GM12878 (cell line): ENCODE data around the gene OR7G3. TPM values are rescaled to one million over a fixed set of nuclear protein-coding genes. Genes with fewer than 3 reads are reported as not detected.

Experiments
- ATAC-seq: fragments of 200-7000 bp; cut with Tn5 transposase; 3 replicates; pipeline ENCODE4 v1.9.1; 2020; ENCODE audit warnings: mild to moderate bottlenecking, moderate library complexity
- BruUV-seq: library from RNA; stranded (reverse); fragments of 400-500 nt; replicated peaks from 2 replicates; lab custom pipeline; 2021; lab: Mats Ljungman, UMichigan
- CTCF ChIA-PET: fragments of 300-600 bp; sonication (Branson Sonifier 250); formaldehyde crosslinking; extraction: SDS; loops from one replicate; lab custom pipeline; 2021; ENCODE audit warnings: inconsistent platforms; lab: Yijun Ruan, JAX
- POLR2A ChIA-PET: fragments of 350-600 bp; formaldehyde crosslinking; extraction: SDS; loops from one replicate; lab custom pipeline; 2021; ENCODE audit warnings: inconsistent platforms; lab: Charles Lee
- RAD21 ChIA-PET: fragments of 300-600 bp; sonication (Branson Sonifier 250); formaldehyde crosslinking; loops from one replicate; lab custom pipeline; 2023; ENCODE audit warnings: antibody characterized with exemption; ENCODE audit not compliant: unreplicated experiment; lab: Charles Lee
- SMC1A ChIA-PET: fragments of 300-600 bp; sonication (Branson Sonifier 250); formaldehyde crosslinking; loops from one replicate; lab custom pipeline; 2023; ENCODE audit not compliant: unreplicated experiment, uncharacterized antibody; lab: Charles Lee
- DNase-seq: peaks from one replicate; pipeline ENCODE4 v3.0.0-alpha.2; 2011; ENCODE audit warnings: low read depth, low spot score
- FAIRE-seq: peaks from 3 replicates; lab custom pipeline; 2011; peaks lifted over from hg19 to GRCh38; lab: Jason Lieb, UNC
- H2AFZ ChIP-seq: 2 replicates; pipeline ENCODE4 v1.6.0; 2011; ENCODE audit warnings: low read depth, low read length, control low read depth; ENCODE audit not compliant: control insufficient read depth
- H3K27ac ChIP-seq: 2 replicates; pipeline ENCODE4 v1.5.1; 2011; ENCODE audit warnings: control low read depth; ENCODE audit not compliant: control insufficient read depth, insufficient read depth
- H3K27me3 ChIP-seq, 2 experiments: replicated peaks in 1 of 2; 2 replicates each; pipeline versions ENCODE4 v1.6.0 to v1.6.1; 2011; ENCODE audit warnings: low read length in 1 of 2; ENCODE audit not compliant: control insufficient read depth in 2 of 2, insufficient read depth in 2 of 2
- H3K36me3 ChIP-seq, 2 experiments: 2 replicates each; pipeline ENCODE4 v1.5.1; 2011; ENCODE audit warnings: low read length in 1 of 2; ENCODE audit not compliant: control insufficient read depth in 2 of 2, insufficient read depth in 2 of 2
- H3K4me1 ChIP-seq: 2 replicates; pipeline ENCODE4 v1.6.1; 2011; ENCODE audit warnings: mild to moderate bottlenecking, low read length, moderate library complexity, mixed read lengths; ENCODE audit not compliant: control insufficient read depth, insufficient read depth
- H3K4me2 ChIP-seq: 2 replicates; pipeline ENCODE4 v1.6.0; 2011; ENCODE audit warnings: control low read depth; ENCODE audit not compliant: control insufficient read depth, insufficient read depth
- H3K4me3 ChIP-seq: fragments of 200-600 bp; sonication (generic); 2 replicates; pipeline ENCODE4 v1.5.1; 2016
- H3K79me2 ChIP-seq: 2 replicates; pipeline ENCODE4 v1.6.0; 2011; ENCODE audit warnings: low read length; ENCODE audit not compliant: control insufficient read depth, insufficient read depth
- H3K9ac ChIP-seq: 2 replicates; pipeline ENCODE4 v1.8.0; 2011; ENCODE audit warnings: low read length, control low read depth, mixed read lengths; ENCODE audit not compliant: control insufficient read depth, insufficient read depth
- H3K9me3 ChIP-seq: replicated peaks from 3 replicates; pipeline ENCODE4 v1.5.1; 2011; ENCODE audit warnings: mild to moderate bottlenecking, low read length; ENCODE audit not compliant: control insufficient read depth, insufficient read depth
- H4K20me1 ChIP-seq: 2 replicates; pipeline ENCODE4 v1.6.0; 2011; ENCODE audit not compliant: control insufficient read depth, insufficient read depth
- ATF7 ChIP-seq: fragments of 450-650 bp; IDR thresholded peaks from 2 replicates; pipeline ENCODE4 v1.6.1; 2016; ENCODE audit warnings: low read depth, mild to moderate bottlenecking
- BMI1 ChIP-seq: fragments of 450-650 bp; IDR thresholded peaks from 2 replicates; pipeline ENCODE4 v1.6.1; 2016; ENCODE audit warnings: mild to moderate bottlenecking, moderate library complexity, borderline replicate concordance
- CHD1 ChIP-seq: IDR thresholded peaks from 2 replicates; pipeline ENCODE4 v1.6.1; 2012; ENCODE audit warnings: low read depth, low read length, improper control_type of control experiment
- EP300 ChIP-seq, 2 experiments: fragments of 150-350 bp in 1 of 2; IDR thresholded peaks; 2 replicates each; pipeline ENCODE4 v1.6.1; 2011 to 2012; ENCODE audit warnings: low read depth in 2 of 2, low read length in 2 of 2, borderline replicate concordance in 1 of 2, improper control_type of control experiment in 1 of 2, inconsistent platforms in 1 of 2; ENCODE audit not compliant: control insufficient read depth in 1 of 2
- FOXM1 ChIP-seq: IDR thresholded peaks from 2 replicates; pipeline ENCODE4 v1.6.1; 2012; ENCODE audit warnings: low read depth, mild to moderate bottlenecking, inconsistent platforms, low read length, moderate library complexity
- GABPA ChIP-seq: IDR thresholded peaks from 2 replicates; pipeline ENCODE4 v1.6.1; 2014; ENCODE audit warnings: antibody characterized with exemption, low read depth, mild to moderate bottlenecking, inconsistent platforms
- MEF2B ChIP-seq: fragments of 450-650 bp; IDR thresholded peaks from 2 replicates; pipeline ENCODE4 v1.6.1; 2018; ENCODE audit warnings: mild to moderate bottlenecking, moderate library complexity; ENCODE audit not compliant: partially characterized antibody, poor library complexity, severe bottlenecking
- MTA2 ChIP-seq: fragments of 450-650 bp; IDR thresholded peaks from 2 replicates; pipeline ENCODE4 v1.6.1; 2016; ENCODE audit warnings: low read depth, mild to moderate bottlenecking, moderate library complexity
- MXI1 ChIP-seq: fragments of 150-350 bp; IDR thresholded peaks from 2 replicates; pipeline ENCODE4 v1.6.1; 2011; ENCODE audit warnings: low read depth, mild to moderate bottlenecking, inconsistent platforms, low read length, improper control_type of control experiment
- MYC ChIP-seq: IDR thresholded peaks from 2 replicates; pipeline ENCODE4 v1.6.1; 2011; ENCODE audit warnings: mild to moderate bottlenecking, low read length, moderate library complexity, inconsistent platforms; ENCODE audit not compliant: insufficient read depth, insufficient replicate concordance, insufficient read length, severe bottlenecking
- NR2C1 ChIP-seq: fragments of 450-650 bp; IDR thresholded peaks from 2 replicates; pipeline ENCODE4 v1.6.1; 2017; ENCODE audit warnings: antibody characterized with exemption, mild to moderate bottlenecking, moderate library complexity
- NR2C2 ChIP-seq: IDR thresholded peaks from 2 replicates; pipeline ENCODE4 v1.6.1; 2011; ENCODE audit warnings: borderline replicate concordance, low read depth; ENCODE audit not compliant: control insufficient read depth, insufficient read length
- POLR2AphosphoS5 ChIP-seq: IDR thresholded peaks from 2 replicates; pipeline ENCODE4 v1.6.1; 2011; ENCODE audit warnings: mild to moderate bottlenecking, low read length, inconsistent platforms
- RAD21 ChIP-seq: IDR thresholded peaks from 2 replicates; pipeline ENCODE4 v1.6.1; 2011; ENCODE audit warnings: mild to moderate bottlenecking, low read depth, low read length, moderate library complexity; ENCODE audit not compliant: insufficient read depth
- RBBP5 ChIP-seq: fragments of 200-600 bp; sonication (generic); conservative IDR thresholded peaks from 2 replicates; pipeline ENCODE4 v1.6.1; 2016
- SMAD5 ChIP-seq: IDR thresholded peaks from 2 replicates; pipeline ENCODE4 v1.6.1; 2016; ENCODE audit warnings: antibody characterized with exemption, low read depth
- TCF12 ChIP-seq: IDR thresholded peaks from 2 replicates; pipeline ENCODE4 v1.6.1; 2011; ENCODE audit warnings: low read depth, mild to moderate bottlenecking, low read length
- TCF3 ChIP-seq: IDR thresholded peaks from 2 replicates; pipeline ENCODE4 v1.6.1; 2012; ENCODE audit warnings: low read depth, mild to moderate bottlenecking, low read length, borderline replicate concordance; ENCODE audit not compliant: insufficient read depth
- WRNIP1 ChIP-seq: IDR thresholded peaks from 2 replicates; pipeline ENCODE4 v1.6.1; 2011; ENCODE audit warnings: low read depth, low read length, improper control_type of control experiment, borderline replicate concordance
- ZNF274 ChIP-seq: IDR thresholded peaks from one replicate; pipeline ENCODE4 v1.8.0; 2011; ENCODE audit not compliant: insufficient read length, insufficient read depth
- WGBS: methylation state at CpG from one replicate; pipeline ENCODE4 v1.1.6; 2016; ENCODE audit warnings: low lambda C conversion rate; ENCODE audit not compliant: insufficient replicate concordance, insufficient coverage; ENCODE audit errors: missing lambda C conversion rate; 5-methylcytosine and 5-hydroxymethylcytosine counted together
- in situ Hi-C: fragments of 300-500 bp; cut with MboI; formaldehyde crosslinking; loops from 9 replicates; pipeline ENCODE4 v1.14.3; 2018; ENCODE audit warnings: mixed read lengths
- intact Hi-C: fragments of 100-400 bp; cut with micrococcal nuclease; formaldehyde crosslinking; loops from one replicate; pipeline ENCODE4 v1.14.2; 2022; ENCODE audit not compliant: unreplicated experiment
- polyA plus RNA-seq, 11 experiments: library from polyadenylated mRNA; depleted of rRNA in 4 of 11; unstranded in 6 of 11; stranded (reverse) in 5 of 11; fragments of >200 nt; fragmentation: Nextera tagmentation in 4 of 11; fragmentation: Illumina TruSeq in 1 of 11; extraction: Ambion mirVana in 4 of 11; extraction: Trizol in 1 of 11; gene quantifications; 1 replicate in 1 of 11; 2 replicates in 10 of 11; pipeline versions ENCODE4 v1.2.1 to v1.2.3, GENCODE V29; 2011 to 2016; ENCODE audit warnings: inconsistent platforms in 2 of 11, missing spikeins in 2 of 11, low read depth in 1 of 11
- total RNA-seq, 4 experiments: library from RNA; depleted of rRNA in 3 of 4; stranded (reverse); fragments of >200 nt in 3 of 4; fragmentation: Illumina TruSeq in 1 of 4; extraction: Trizol in 1 of 4; gene quantifications; 2 replicates each; pipeline versions ENCODE4 v1.2.1 to v1.2.3, GENCODE V29; 2013 to 2021
- TF ChIP-seq, protein P1 (sequence below): fragments of 450-650 bp; formaldehyde crosslinking; IDR thresholded peaks from 2 replicates; pipeline ENCODE4 v1.5.0; 2022; ENCODE audit warnings: mild to moderate bottlenecking, missing genetic modification characterization

OR7G3 gene
- total and polyA plus RNA-seq, 10 of the 15 experiments (the other 5 are each of a cell fraction or from before 2014, with no cell fraction given) = not detected

DNA sequence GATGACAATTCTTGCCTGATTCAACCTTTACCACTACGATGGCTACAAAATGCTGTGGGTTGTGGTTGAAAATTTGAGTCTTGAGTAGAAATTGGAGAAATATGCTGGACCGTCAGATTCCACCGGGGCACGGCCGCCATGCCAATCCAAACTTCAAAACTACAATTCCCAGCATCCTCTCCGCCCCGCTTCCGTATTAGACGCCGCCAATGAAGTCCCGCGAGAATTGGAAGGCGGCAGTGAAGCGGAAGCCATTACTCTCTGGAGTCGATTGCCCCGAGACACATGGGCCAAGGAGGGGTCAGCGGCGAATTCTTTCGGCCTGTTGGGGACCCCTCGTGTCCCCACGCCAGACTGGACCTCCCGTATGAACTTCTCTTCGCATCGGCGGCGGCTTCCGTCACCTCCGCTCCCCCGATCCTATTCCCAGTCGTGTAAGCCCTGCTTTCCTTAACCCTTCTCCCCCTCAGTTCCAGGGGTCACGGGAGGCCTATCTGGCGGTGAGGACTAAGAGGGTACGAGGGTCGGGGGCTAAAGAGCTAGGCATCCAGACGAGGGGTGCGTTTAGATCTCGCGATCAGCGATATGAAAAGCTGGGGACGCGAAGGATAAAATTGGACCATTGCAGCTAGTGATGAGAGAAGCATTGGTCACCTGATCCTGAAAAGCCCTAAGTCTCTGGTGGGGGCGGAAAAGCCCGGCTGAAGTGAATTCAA is 13.6 kb upstream of the OR7G3 start, which contains the start of gene ZNF317:
TSS of gene ZNF317 (plus strand) at position 239 of the 716 bp plus-strand sequence. CDS start 15,620 bp downstream, outside the sequence.
- H3K79me2 ChIP-seq = peaks cover 41% of the 10 kb centered on the region
- no peaks in the 10 kb centered on the region for H3K27me3 ChIP-seq
- under 1% methylated on average over 43 of the region's 43 CpGs for WGBS
- peaks cover 0 to 3% of the 10 kb centered on the region in 2 experiments; a peak in 1 of 4 replicates for H3K36me3 ChIP-seq
- peak within 1 kb of the TSS; percentile 99 for H3K4me2 ChIP-seq
- peak; percentile 98 for ATAC-seq
- intact Hi-C loops = no loop called here
- ChIA-PET POLR2A (no interaction called here), CTCF (interaction anchor here (0.7 to 1.0 kb wide), 2 partner anchors 276 to 560 kb away, joined by 3 read pairs; no protein-coding TSS in a partner anchor), RAD21 (no interaction called here), SMC1A (interaction anchor here (0.8 kb wide), 1 partner anchor 486 kb away, joined by 3 read pairs; no protein-coding TSS in a partner anchor)
- peak; percentile 66 for DNase-seq
- 0 out of 2 replicates have a peak, but pooled peaks cover 2% of the 10 kb centered on the region for H4K20me1 ChIP-seq
- FAIRE-seq = peak; percentile 97
- peaks cover 10% of the 10 kb centered on the region for H3K9me3 ChIP-seq
- no TSS peak for BruUV-seq
- H3K27ac ChIP-seq = peak within 1 kb of the TSS; percentile 94
- H2AFZ ChIP-seq = peak within 1 kb of the TSS; percentile 100
- H3K4me1 ChIP-seq = no peaks in the 10 kb centered on the region
- peak within 1 kb of the TSS; percentile 97 for H3K4me3 ChIP-seq
- H3K9ac ChIP-seq = peak within 1 kb of the TSS; percentile 99
- in situ Hi-C loops = loop anchor here (25.0 kb wide), 1 partner anchor 1097 kb away; the partner anchor contains the start of gene S1PR2
- TF ChIP-seq SMAD5 = peak; percentile 77
- TF ChIP-seq NR2C2 = no peak
- no peak for TF ChIP-seq FOXM1
- peak; percentile 71 for TF ChIP-seq MXI1
- peak; percentile 95 for TF ChIP-seq POLR2AphosphoS5
- TF ChIP-seq TCF12 = no peak
- peak; percentile 70 for TF ChIP-seq NR2C1
- TF ChIP-seq EP300 (IDR thresholded peaks at IDR 0.05; ENCODE audit: borderline replicate concordance in 1 of 2, control insufficient read depth in 1 of 2, low read depth in 2 of 2, low read length in 2 of 2) = no peak
- 0 out of 2 replicates have a peak, but pooled peaks have one; percentile 48 for TF ChIP-seq CHD1
- peak; percentile 65 for TF ChIP-seq ATF7
- TF ChIP-seq GABPA = peak; percentile 83
- TF ChIP-seq WRNIP1 = no peak
- TF ChIP-seq MTA2 = peak; percentile 33; the same call in 1 of the 2 replicates
- peak; percentile 27 for TF ChIP-seq MYC
- TF ChIP-seq, protein P1, sequence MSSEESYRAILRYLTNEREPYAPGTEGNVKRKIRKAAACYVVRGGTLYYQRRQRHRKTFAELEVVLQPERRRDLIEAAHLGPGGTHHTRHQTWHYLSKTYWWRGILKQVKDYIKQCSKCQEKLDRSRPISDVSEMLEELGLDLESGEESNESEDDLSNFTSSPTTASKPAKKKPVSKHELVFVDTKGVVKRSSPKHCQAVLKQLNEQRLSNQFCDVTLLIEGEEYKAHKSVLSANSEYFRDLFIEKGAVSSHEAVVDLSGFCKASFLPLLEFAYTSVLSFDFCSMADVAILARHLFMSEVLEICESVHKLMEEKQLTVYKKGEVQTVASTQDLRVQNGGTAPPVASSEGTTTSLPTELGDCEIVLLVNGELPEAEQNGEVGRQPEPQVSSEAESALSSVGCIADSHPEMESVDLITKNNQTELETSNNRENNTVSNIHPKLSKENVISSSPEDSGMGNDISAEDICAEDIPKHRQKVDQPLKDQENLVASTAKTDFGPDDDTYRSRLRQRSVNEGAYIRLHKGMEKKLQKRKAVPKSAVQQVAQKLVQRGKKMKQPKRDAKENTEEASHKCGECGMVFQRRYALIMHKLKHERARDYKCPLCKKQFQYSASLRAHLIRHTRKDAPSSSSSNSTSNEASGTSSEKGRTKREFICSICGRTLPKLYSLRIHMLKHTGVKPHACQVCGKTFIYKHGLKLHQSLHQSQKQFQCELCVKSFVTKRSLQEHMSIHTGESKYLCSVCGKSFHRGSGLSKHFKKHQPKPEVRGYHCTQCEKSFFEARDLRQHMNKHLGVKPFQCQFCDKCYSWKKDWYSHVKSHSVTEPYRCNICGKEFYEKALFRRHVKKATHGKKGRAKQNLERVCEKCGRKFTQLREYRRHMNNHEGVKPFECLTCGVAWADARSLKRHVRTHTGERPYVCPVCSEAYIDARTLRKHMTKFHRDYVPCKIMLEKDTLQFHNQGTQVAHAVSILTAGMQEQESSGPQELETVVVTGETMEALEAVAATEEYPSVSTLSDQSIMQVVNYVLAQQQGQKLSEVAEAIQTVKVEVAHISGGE (CRISPR knock-in tag) = no peak
- TF ChIP-seq TCF3 = no peak
- TF ChIP-seq RBBP5 = 0 out of 2 replicates have a peak, but pooled peaks have one; percentile 74
- no peak for TF ChIP-seq ZNF274
- no peak for TF ChIP-seq RAD21
- TF ChIP-seq MEF2B = peak; percentile 69
- TF ChIP-seq BMI1 = no peak
